HG03558 (cell line): Measurements from ENCODE around the gene NEIL3.
"Not testable (repeated sequence)": the region's sequence is repeated elsewhere in the genome, so short reads cannot be mapped to it uniquely, and the experiment has no call there.

Source experiments
- ATAC-seq: cut with Tn5 transposase; IDR thresholded peaks from one replicate; pipeline ENCODE4 v1.9.1; 2021; ENCODE audit warnings: moderate number of reproducible peaks; ENCODE audit not compliant: unreplicated experiment; ENCODE audit errors: extremely low read depth

NEIL3 gene

GRCh38 chr4:177297785-177298391 is 11.8 kb upstream of the NEIL3 start:
- ATAC-seq = no peak

GRCh38 chr4:177301126-177301639 is 8.5 kb upstream of the NEIL3 start:
- ATAC-seq = no peak

- no peak for ATAC-seq
These were observed 7.1 kb upstream of the NEIL3 start for GRCh38 chr4:177302371-177303100.

GRCh38 chr4:177304094-177304493 is 5.6 kb upstream of the NEIL3 start:
- no peak for ATAC-seq

- not testable (repeated sequence) for ATAC-seq
These were observed 4.8 kb upstream of the NEIL3 start for GRCh38 chr4:177304864-177305263.

- ATAC-seq = no peak
These were observed 1.5 kb upstream of the NEIL3 start for GRCh38 chr4:177308125-177308524.

GRCh38 chr4:177308847-177309521 is 690 bp upstream of the NEIL3 start:
- ATAC-seq = no peak

DNA sequence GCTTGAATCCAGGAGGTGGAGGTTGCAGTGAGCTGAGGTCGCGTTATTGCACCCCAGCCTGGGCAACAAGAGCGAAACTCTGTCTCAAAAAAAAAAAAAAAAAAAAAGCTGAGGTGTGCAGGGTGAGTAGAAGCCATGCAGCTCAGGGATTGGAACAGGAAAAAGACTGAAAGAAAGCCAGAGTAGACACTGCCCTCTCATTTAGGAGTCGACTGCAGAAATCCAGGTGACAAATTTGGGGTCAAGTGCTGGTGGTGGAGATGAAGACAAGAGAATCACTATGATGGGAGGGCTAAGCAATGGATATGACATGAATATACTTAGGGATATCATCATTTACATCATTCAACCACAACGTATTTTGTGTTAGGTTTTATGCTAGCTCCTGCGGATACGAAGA is 1.9 kb downstream of the NEIL3 start:
- ATAC-seq = no peak

- no peak for ATAC-seq
These were observed 3.6 kb downstream of the NEIL3 start for GRCh38 chr4:177313263-177313662.

DNA sequence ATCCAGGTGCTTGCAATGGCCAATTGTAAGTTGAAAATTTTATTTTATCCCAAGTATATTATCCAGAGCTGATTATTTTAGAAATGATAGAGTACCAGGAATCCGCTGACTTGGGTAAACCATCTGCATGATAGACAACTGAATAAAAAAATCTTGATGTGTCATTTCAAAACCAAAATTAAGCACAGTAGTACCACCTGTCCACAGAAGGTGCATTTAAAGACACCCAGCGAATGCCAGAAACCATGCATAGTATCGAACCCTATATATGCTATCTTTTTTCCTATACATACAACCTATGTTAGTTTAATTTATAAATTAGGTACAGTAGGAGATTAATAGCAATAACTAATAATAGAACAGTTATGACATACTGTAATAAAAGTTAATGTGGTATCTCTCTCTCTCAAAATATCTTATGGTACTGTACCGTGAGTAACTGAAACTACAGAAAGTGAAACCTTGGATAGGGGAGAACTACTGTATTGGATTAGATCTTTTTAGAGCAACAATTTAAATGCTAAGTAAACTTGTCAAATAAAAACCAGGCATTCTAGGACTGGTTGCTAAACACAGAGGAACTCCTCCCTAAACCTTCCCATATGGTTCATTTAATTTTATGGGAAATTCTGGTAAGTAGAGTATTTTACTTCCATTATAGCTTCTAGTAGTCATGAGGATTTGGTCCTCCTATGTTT is 6.2 kb downstream of the NEIL3 start:
- ATAC-seq = no peak

DNA sequence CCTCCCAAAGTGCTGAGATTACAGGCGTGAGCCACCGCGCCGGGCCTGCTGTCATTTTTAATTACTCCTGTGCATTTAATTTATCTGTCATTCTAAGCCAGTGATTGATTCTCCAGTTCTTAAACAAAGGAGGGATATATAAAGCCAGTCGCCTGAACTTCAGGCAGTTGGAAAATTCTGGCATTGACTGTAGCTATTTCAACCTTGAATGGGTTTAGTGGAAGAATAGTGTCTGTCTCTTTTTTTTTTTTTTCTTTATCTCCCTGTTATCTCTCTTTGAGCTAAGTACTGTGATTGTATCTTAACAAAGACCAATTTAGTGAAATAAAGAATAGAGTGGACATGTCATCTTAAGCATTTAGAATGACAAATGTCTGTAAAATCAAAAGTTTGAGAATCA is 11.0 kb downstream of the NEIL3 start:
- ATAC-seq = no peak

GRCh38 chr4:177321647-177322046 is 12.0 kb downstream of the NEIL3 start:
- ATAC-seq = no peak

DNA sequence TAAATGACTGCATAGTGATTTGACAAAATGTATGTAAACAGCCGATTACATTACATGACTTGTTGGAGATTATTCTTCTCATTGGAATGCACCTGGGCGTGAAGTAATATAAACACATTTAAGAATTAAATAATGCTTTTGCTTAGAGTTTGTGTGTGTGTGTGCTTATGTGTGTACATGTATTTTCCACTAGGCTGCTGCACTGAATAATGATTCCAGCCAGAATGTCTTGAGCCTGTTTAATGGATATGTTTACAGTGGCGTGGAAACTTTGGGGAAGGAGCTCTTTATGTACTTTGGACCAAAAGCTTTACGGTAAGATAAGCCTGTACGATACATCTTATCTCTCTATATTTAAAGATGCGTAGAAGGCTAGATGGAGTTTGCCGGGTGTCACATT is 12.6 kb downstream of the NEIL3 start:
- ATAC-seq = no peak

- no peak for ATAC-seq
These were observed 13.2 kb downstream of the NEIL3 start for GRCh38 chr4:177322881-177323280.

GRCh38 chr4:177323416-177323815 is 13.7 kb downstream of the NEIL3 start:
- ATAC-seq = no peak

- no peak for ATAC-seq
These were observed 22.4 kb downstream of the NEIL3 start for GRCh38 chr4:177332119-177332518.

GRCh38 chr4:177339477-177340374 is 30.1 kb downstream of the NEIL3 start:
- peak; percentile 99 for ATAC-seq

- ATAC-seq = no peak
These were observed 38.7 kb downstream of the NEIL3 start for GRCh38 chr4:177348348-177348747.

DNA sequence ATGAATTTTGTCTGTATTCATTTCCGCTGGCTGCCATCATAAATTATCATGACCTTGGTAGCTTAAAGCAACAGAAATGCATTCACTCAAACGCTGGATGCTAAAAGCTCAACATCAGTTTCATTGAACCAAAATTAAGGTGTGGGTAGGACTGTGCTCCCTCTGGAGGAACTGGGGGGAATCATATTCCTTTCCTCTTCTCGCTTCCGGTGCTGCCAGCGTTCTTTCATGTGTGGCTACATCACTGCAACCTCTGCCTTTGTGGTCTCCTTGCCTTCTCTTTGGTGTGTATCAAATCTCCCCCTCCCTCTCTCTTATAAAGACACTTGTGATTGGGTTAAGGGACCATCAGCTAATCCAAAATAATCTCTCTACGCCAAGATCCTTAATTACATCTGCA is 39.5 kb downstream of the NEIL3 start:
- no peak for ATAC-seq
